GM21447 (cell line): ENCODE results near the gene STK11.

ENCODE experiments used
- ATAC-seq: cut with Tn5 transposase; IDR thresholded peaks from one replicate; pipeline ENCODE4 v1.9.1; 2021; ENCODE audit not compliant: unreplicated experiment

STK11 gene

GRCh38 chr19:1271528-1272422 is 66.2 kb downstream of the STK11 start:
- ATAC-seq: no peak

GRCh38 chr19:1272423-1273262 is 67.1 kb downstream of the STK11 start:
- ATAC-seq: no peak

GRCh38 chr19:1273263-1274041 is 67.9 kb downstream of the STK11 start:
- no peak for ATAC-seq

GRCh38 chr19:1274081-1274851 is 68.7 kb downstream of the STK11 start:
- ATAC-seq: no peak

GRCh38 chr19:1274852-1275259 is 69.3 kb downstream of the STK11 start:
- no peak for ATAC-seq

GRCh38 chr19:1275260-1275975 is 69.8 kb downstream of the STK11 start, which contains the start of gene FAM174C:
Gene FAM174C, plus strand, starts transcription at chr19:1275530. Its CDS starts 20 bp downstream, at chr19:1275550.
- ATAC-seq: peak; percentile 68

- no peak for ATAC-seq
Observed at GRCh38 chr19:1275976-1276627, 70.5 kb downstream of the STK11 start.

GRCh38 chr19:1276628-1277022 is 71.0 kb downstream of the STK11 start:
- no peak for ATAC-seq

- ATAC-seq: no peak
Observed at GRCh38 chr19:1277061-1277460, 71.5 kb downstream of the STK11 start.
